Colonic mucosa (tissue), 4 donors: ENCODE data around the gene TAS2R42. TPM values are rescaled to one million over a fixed set of nuclear protein-coding genes. Genes with fewer than 3 reads are reported as not detected.

ENCODE experiments used
- DNase-seq: peaks from one replicate; pipeline ENCODE4 v3.0.0-alpha.2; 2020
- H3K27ac ChIP-seq: fragments of 200-600 bp; one replicate; pipeline ENCODE4 v1.8.0; 2021
- H3K27me3 ChIP-seq: fragments of 200-600 bp; one replicate; pipeline ENCODE4 v1.8.0; 2021
- H3K36me3 ChIP-seq: fragments of 200-600 bp; one replicate; pipeline ENCODE4 v1.8.0; 2021
- H3K4me1 ChIP-seq: fragments of 200-600 bp; one replicate; pipeline ENCODE4 v1.8.0; 2021; ENCODE audit warnings: mild to moderate bottlenecking
- H3K4me3 ChIP-seq: fragments of 200-600 bp; one replicate; pipeline ENCODE4 v1.8.0; 2021
- H3K9ac ChIP-seq, 2 donors: one replicate each; pipeline ENCODE4 v1.7.0; 2013; ENCODE audit warnings: control low read depth in 2 of 2, low read depth in 2 of 2, low read length in 2 of 2
- H3K9me3 ChIP-seq: fragments of 200-600 bp; one replicate; pipeline ENCODE4 v1.8.0; 2021
- CTCF ChIP-seq: fragments of 200-600 bp; IDR thresholded peaks from one replicate; pipeline ENCODE4 v1.8.0; 2022; ENCODE audit warnings: antibody characterized with exemption, mild to moderate bottlenecking
- intact Hi-C: fragments of 100-400 bp; cut with DNase I; formaldehyde crosslinking; loops from one replicate; pipeline ENCODE4 v1.14.1; 2022
- total RNA-seq, 2 donors: library from RNA; stranded (reverse); fragmentation: NEBNext Ultra II Directional in 1 of 2; extraction: Animal tissue kit (Norgen Biotek cat#: 25700) in 1 of 2; gene quantifications; one replicate each; pipeline ENCODE4 v1.2.1, GENCODE V29; 2021
- donor health status: healthy.
- donor health status: DM: no; HTN: no; CAD: no.
- donor health status: DM: no; HTN: no; CAD: no.

TAS2R42 gene
- not detected for total RNA-seq

GRCh38 chr12:11186837-11187236 lies at the start of gene TAS2R42:
Gene TAS2R42, minus strand, starts transcription at chr12:11186937. Its CDS starts 0 bp downstream, at chr12:11186937.
- Histone ChIP-seq H3K9ac (no peak within 1 kb of the TSS), H3K36me3 (no peaks in the 10 kb centered on the region), H3K27ac (no peak within 1 kb of the TSS), H3K4me1 (no peaks in the 10 kb centered on the region), H3K4me3 (no peak within 1 kb of the TSS), H3K9me3 (no peaks in the 10 kb centered on the region), H3K27me3 (no peaks in the 10 kb centered on the region)
- TF ChIP-seq CTCF: no peak
- no peak for DNase-seq
- intact Hi-C loops: no loop called here

- no peaks in the 10 kb centered on the region for H3K27me3 ChIP-seq
- H3K4me3 ChIP-seq: no peak overlapping the region
- TF ChIP-seq CTCF: no peak
- no peaks in the 10 kb centered on the region for H3K9me3 ChIP-seq
- intact Hi-C loops: no loop called here
- H3K36me3 ChIP-seq: no peaks in the 10 kb centered on the region
- no peak for DNase-seq
- no peak overlapping the region for H3K27ac ChIP-seq
- no peak overlapping the region for H3K9ac ChIP-seq
- no peaks in the 10 kb centered on the region for H3K4me1 ChIP-seq
Observed at GRCh38 chr12:11233532-11233931, 46.8 kb upstream of the TAS2R42 start.

GRCh38 chr12:11228296-11228879 lies 41.7 kb upstream of the TAS2R42 start:
- intact Hi-C loops: loop anchor here (5.0 kb wide), 1 partner anchor 259 kb away; no protein-coding TSS in a partner anchor

GRCh38 chr12:11227373-11227772 lies 40.6 kb upstream of the TAS2R42 start:
- H3K27me3 ChIP-seq: no peaks in the 10 kb centered on the region
- intact Hi-C loops: loop anchor here (5.0 kb wide), 1 partner anchor 260 kb away; no protein-coding TSS in a partner anchor
- no peak for TF ChIP-seq CTCF
- no peak overlapping the region for H3K9ac ChIP-seq
- no peaks in the 10 kb centered on the region for H3K9me3 ChIP-seq
- no peaks in the 10 kb centered on the region for H3K4me1 ChIP-seq
- no peak overlapping the region for H3K4me3 ChIP-seq
- H3K27ac ChIP-seq: no peak overlapping the region
- no peaks in the 10 kb centered on the region for H3K36me3 ChIP-seq
- DNase-seq: no peak

More at GRCh38 chr12:11228296-11228879, 41.7 kb upstream of the TAS2R42 start:
- DNase-seq: peak; percentile 33
- Histone ChIP-seq H3K4me3 (no peak overlapping the region), H3K36me3 (no peaks in the 10 kb centered on the region), H3K9me3 (no peaks in the 10 kb centered on the region), H3K27ac (no peak overlapping the region), H3K4me1 (no peaks in the 10 kb centered on the region), H3K27me3 (no peaks in the 10 kb centered on the region), H3K9ac (no peak overlapping the region)
- peak; percentile 53 for TF ChIP-seq CTCF

GRCh38 chr12:11209113-11209512 lies 22.4 kb upstream of the TAS2R42 start:
- H3K27me3 ChIP-seq: no peaks in the 10 kb centered on the region
- intact Hi-C loops: loop anchor here (10.0 kb wide), 1 partner anchor 344 kb away; no protein-coding TSS in a partner anchor
- H3K27ac ChIP-seq: no peak overlapping the region
- no peaks in the 10 kb centered on the region for H3K9me3 ChIP-seq
- no peak for DNase-seq
- H3K4me1 ChIP-seq: no peaks in the 10 kb centered on the region
- no peak for TF ChIP-seq CTCF
- no peak overlapping the region for H3K9ac ChIP-seq
- H3K4me3 ChIP-seq: no peak overlapping the region
- no peaks in the 10 kb centered on the region for H3K36me3 ChIP-seq
